ENCODE results near the gene C9.
"Not testable (repeated sequence)": the region's sequence is repeated elsewhere in the genome, so short reads cannot be mapped to it uniquely, and the experiment has no call there.

Gene C9

GRCh38 chr5:39353717-39354399, 10.4 kb downstream of the C9 start:
- H3K36me3 ChIP-seq (ENCODE audit: insufficient read depth, low read length), result no peaks in the 10 kb centered on the region
- peaks cover 14% of the 10 kb centered on the region for H3K27me3 ChIP-seq (ENCODE audit: control insufficient read depth, insufficient read depth, low read length)
- H3K4me2 ChIP-seq (ENCODE audit: low read length), result no peak overlapping the region
- no peaks in the 10 kb centered on the region for H3K9me3 ChIP-seq (replicated peaks; ENCODE audit: low read length)
- no peak overlapping the region for H3K4me3 ChIP-seq (ENCODE audit: low read length)
- H3K4me1 ChIP-seq (ENCODE audit: control insufficient read depth, insufficient read depth, low read length), result no peaks in the 10 kb centered on the region
- H3K9ac ChIP-seq (ENCODE audit: low read depth, low read length), result no peak overlapping the region

GRCh38 chr5:39352951-39353350, 11.3 kb downstream of the C9 start:
- Histone ChIP-seq H3K36me3 (ENCODE audit: insufficient read depth, low read length) (no peaks in the 10 kb centered on the region), H3K27me3 (ENCODE audit: control insufficient read depth, insufficient read depth, low read length) (peaks cover 14% of the 10 kb centered on the region), H3K4me3 (ENCODE audit: low read length) (no peak overlapping the region), H3K9me3 (replicated peaks; ENCODE audit: low read length) (no peaks in the 10 kb centered on the region), H3K4me2 (ENCODE audit: low read length) (no peak overlapping the region), H3K9ac (ENCODE audit: low read depth, low read length) (no peak overlapping the region), H3K4me1 (ENCODE audit: control insufficient read depth, insufficient read depth, low read length) (no peaks in the 10 kb centered on the region)

- Histone ChIP-seq H3K36me3 (ENCODE audit: insufficient read depth, low read length) (no peaks in the 10 kb centered on the region), H3K9me3 (replicated peaks; ENCODE audit: low read length) (no peaks in the 10 kb centered on the region), H3K27me3 (ENCODE audit: control insufficient read depth, insufficient read depth, low read length) (peaks cover 14% of the 10 kb centered on the region), H3K4me1 (ENCODE audit: control insufficient read depth, insufficient read depth, low read length) (no peaks in the 10 kb centered on the region), H3K9ac (ENCODE audit: low read depth, low read length) (no peak overlapping the region), H3K4me2 (ENCODE audit: low read length) (no peak overlapping the region), H3K4me3 (ENCODE audit: low read length) (no peak overlapping the region)
These were observed 12.1 kb downstream of the C9 start for GRCh38 chr5:39352170-39352569.

- H3K9ac ChIP-seq (ENCODE audit: low read depth, low read length), result no peak overlapping the region
- H3K27me3 ChIP-seq (ENCODE audit: control insufficient read depth, insufficient read depth, low read length), result peaks cover 14% of the 10 kb centered on the region
- no peak overlapping the region for H3K4me3 ChIP-seq (ENCODE audit: low read length)
- no peaks in the 10 kb centered on the region for H3K36me3 ChIP-seq (ENCODE audit: insufficient read depth, low read length)
- no peak overlapping the region for H3K4me2 ChIP-seq (ENCODE audit: low read length)
- H3K4me1 ChIP-seq (ENCODE audit: control insufficient read depth, insufficient read depth, low read length), result no peaks in the 10 kb centered on the region
- no peaks in the 10 kb centered on the region for H3K9me3 ChIP-seq (replicated peaks; ENCODE audit: low read length)
These were observed 14.8 kb downstream of the C9 start for GRCh38 chr5:39349484-39349883.

GRCh38 chr5:39342460-39342859, 21.8 kb downstream of the C9 start:
- Histone ChIP-seq H3K36me3 (ENCODE audit: insufficient read depth, low read length) (no peaks in the 10 kb centered on the region), H3K4me3 (ENCODE audit: low read length) (no peak overlapping the region), H3K27me3 (ENCODE audit: control insufficient read depth, insufficient read depth, low read length) (peaks cover 17% of the 10 kb centered on the region), H3K4me2 (ENCODE audit: low read length) (no peak overlapping the region), H3K4me1 (ENCODE audit: control insufficient read depth, insufficient read depth, low read length) (no peaks in the 10 kb centered on the region), H3K9ac (ENCODE audit: low read depth, low read length) (no peak overlapping the region), H3K9me3 (replicated peaks; ENCODE audit: low read length) (no peaks in the 10 kb centered on the region)

- Histone ChIP-seq H3K4me3 (ENCODE audit: low read length) (no peak overlapping the region), H3K9ac (ENCODE audit: low read depth, low read length) (no peak overlapping the region), H3K27me3 (ENCODE audit: control insufficient read depth, insufficient read depth, low read length) (peaks cover 17% of the 10 kb centered on the region), H3K36me3 (ENCODE audit: insufficient read depth, low read length) (no peaks in the 10 kb centered on the region), H3K9me3 (replicated peaks; ENCODE audit: low read length) (no peaks in the 10 kb centered on the region), H3K4me1 (ENCODE audit: control insufficient read depth, insufficient read depth, low read length) (no peaks in the 10 kb centered on the region), H3K4me2 (ENCODE audit: low read length) (no peak overlapping the region)
These were observed 22.4 kb downstream of the C9 start for GRCh38 chr5:39341896-39342295.

GRCh38 chr5:39340506-39340905, 23.8 kb downstream of the C9 start:
- Histone ChIP-seq H3K9ac (ENCODE audit: low read depth, low read length) (no peak overlapping the region), H3K27me3 (ENCODE audit: control insufficient read depth, insufficient read depth, low read length) (peaks cover 17% of the 10 kb centered on the region), H3K9me3 (replicated peaks; ENCODE audit: low read length) (no peaks in the 10 kb centered on the region), H3K36me3 (ENCODE audit: insufficient read depth, low read length) (no peaks in the 10 kb centered on the region), H3K4me1 (ENCODE audit: control insufficient read depth, insufficient read depth, low read length) (no peaks in the 10 kb centered on the region), H3K4me3 (ENCODE audit: low read length) (no peak overlapping the region), H3K4me2 (ENCODE audit: low read length) (no peak overlapping the region)

GRCh38 chr5:39337252-39337915, 26.9 kb downstream of the C9 start:
- no peak overlapping the region for H3K4me2 ChIP-seq (ENCODE audit: low read length)
- no peaks in the 10 kb centered on the region for H3K9me3 ChIP-seq (replicated peaks; ENCODE audit: low read length)
- no peak overlapping the region for H3K4me3 ChIP-seq (ENCODE audit: low read length)
- H3K4me1 ChIP-seq (ENCODE audit: control insufficient read depth, insufficient read depth, low read length), result no peaks in the 10 kb centered on the region
- H3K36me3 ChIP-seq (ENCODE audit: insufficient read depth, low read length), result no peaks in the 10 kb centered on the region
- H3K27me3 ChIP-seq (ENCODE audit: control insufficient read depth, insufficient read depth, low read length), result peaks cover 15% of the 10 kb centered on the region
- no peak overlapping the region for H3K9ac ChIP-seq (ENCODE audit: low read depth, low read length)

- H3K4me1 ChIP-seq (ENCODE audit: control insufficient read depth, insufficient read depth, low read length); H3K4me3 ChIP-seq (ENCODE audit: low read length); H3K9me3 ChIP-seq (replicated peaks; ENCODE audit: low read length); H3K9ac ChIP-seq (ENCODE audit: low read depth, low read length); H3K36me3 ChIP-seq (ENCODE audit: insufficient read depth, low read length); H3K4me2 ChIP-seq (ENCODE audit: low read length): not testable (repeated sequence)
- peaks cover 12% of the 10 kb centered on the region for H3K27me3 ChIP-seq (ENCODE audit: control insufficient read depth, insufficient read depth, low read length)
These were observed 30.0 kb downstream of the C9 start for GRCh38 chr5:39334296-39334695.

GRCh38 chr5:39333104-39333503, 31.2 kb downstream of the C9 start:
- H3K9me3 ChIP-seq (replicated peaks; ENCODE audit: low read length), result no peaks in the 10 kb centered on the region
- no peak overlapping the region for H3K4me2 ChIP-seq (ENCODE audit: low read length)
- no peak overlapping the region for H3K4me3 ChIP-seq (ENCODE audit: low read length)
- H3K4me1 ChIP-seq (ENCODE audit: control insufficient read depth, insufficient read depth, low read length), result peaks cover 3% of the 10 kb centered on the region
- H3K9ac ChIP-seq (ENCODE audit: low read depth, low read length), result no peak overlapping the region
- H3K27me3 ChIP-seq (ENCODE audit: control insufficient read depth, insufficient read depth, low read length), result peaks cover 12% of the 10 kb centered on the region
- H3K36me3 ChIP-seq (ENCODE audit: insufficient read depth, low read length), result no peaks in the 10 kb centered on the region

- no peaks in the 10 kb centered on the region for H3K9me3 ChIP-seq (replicated peaks; ENCODE audit: low read length)
- H3K4me2 ChIP-seq (ENCODE audit: low read length), result no peak overlapping the region
- H3K27me3 ChIP-seq (ENCODE audit: control insufficient read depth, insufficient read depth, low read length), result peaks cover 20% of the 10 kb centered on the region
- no peak overlapping the region for H3K9ac ChIP-seq (ENCODE audit: low read depth, low read length)
- no peak overlapping the region for H3K4me3 ChIP-seq (ENCODE audit: low read length)
- peaks cover 3% of the 10 kb centered on the region for H3K4me1 ChIP-seq (ENCODE audit: control insufficient read depth, insufficient read depth, low read length)
- no peaks in the 10 kb centered on the region for H3K36me3 ChIP-seq (ENCODE audit: insufficient read depth, low read length)
These were observed 32.4 kb downstream of the C9 start for GRCh38 chr5:39331861-39332381.

GRCh38 chr5:39328731-39329130, 35.6 kb downstream of the C9 start:
- Histone ChIP-seq H3K9ac (ENCODE audit: low read depth, low read length) (no peak overlapping the region), H3K4me2 (ENCODE audit: low read length) (no peak overlapping the region), H3K4me3 (ENCODE audit: low read length) (no peak overlapping the region), H3K27me3 (ENCODE audit: control insufficient read depth, insufficient read depth, low read length) (peaks cover 20% of the 10 kb centered on the region), H3K36me3 (ENCODE audit: insufficient read depth, low read length) (no peaks in the 10 kb centered on the region), H3K9me3 (replicated peaks; ENCODE audit: low read length) (no peaks in the 10 kb centered on the region), H3K4me1 (ENCODE audit: control insufficient read depth, insufficient read depth, low read length) (peaks cover 3% of the 10 kb centered on the region)

Data from skeletal muscle satellite cell (primary cell).